CD4-positive, alpha-beta T cell (primary cell): ENCODE results near the gene ZNF697. TPM values are rescaled to one million over a fixed set of nuclear protein-coding genes. Genes with fewer than 3 reads are reported as not detected.

ENCODE experiments used
- ATAC-seq: fragments of 200-7000 bp; cut with Tn5 transposase; one replicate; pipeline ENCODE4 v1.10.0; 2022; ENCODE audit warnings: mild to moderate bottlenecking; ENCODE audit not compliant: poor library complexity
- CTCF ChIA-PET: fragments of 350-600 bp; sonication (Branson Sonifier 250); formaldehyde crosslinking; loops from one replicate; lab custom pipeline; 2021; ENCODE audit warnings: antibody characterized with exemption, inconsistent platforms; lab: Charles Lee
- POLR2A ChIA-PET: fragments of 350-600 bp; sonication (Branson Sonifier 250); formaldehyde crosslinking; loops from one replicate; lab custom pipeline; 2021; ENCODE audit warnings: antibody characterized with exemption, inconsistent platforms; lab: Charles Lee
- DNase-seq, 14 experiments: peaks; one replicate each; pipeline ENCODE4 v3.0.0-alpha.2; 2013 to 2020; ENCODE audit warnings: mixed read lengths in 2 of 14
- H3K27ac ChIP-seq, 2 donors: one replicate each; pipeline versions ENCODE4 v1.5.1 to v1.7.0; 2013; ENCODE audit warnings: low read length in 2 of 2, low read depth in 1 of 2, mild to moderate bottlenecking in 1 of 2
- H3K27me3 ChIP-seq, 2 experiments: 1 replicate in 1 of 2; 2 replicates in 1 of 2; pipeline versions ENCODE4 v1.6.1 to v1.7.0; 2013; ENCODE audit warnings: low read length in 2 of 2, control low read depth in 1 of 2, mild to moderate bottlenecking in 1 of 2, moderate library complexity in 1 of 2; ENCODE audit not compliant: insufficient read depth in 2 of 2, control insufficient read depth in 1 of 2
- H3K36me3 ChIP-seq: one replicate; pipeline ENCODE4 v1.6.1; 2013; ENCODE audit warnings: low read length, control low read depth; ENCODE audit not compliant: insufficient read depth
- H3K4me1 ChIP-seq: one replicate; pipeline ENCODE4 v1.6.1; 2013; ENCODE audit warnings: low read length, control low read depth; ENCODE audit not compliant: insufficient read depth
- H3K4me3 ChIP-seq: one replicate; pipeline ENCODE4 v1.5.1; 2013; ENCODE audit warnings: mild to moderate bottlenecking, low read length, moderate library complexity
- H3K9me3 ChIP-seq, 2 experiments: 1 replicate in 1 of 2; 2 replicates in 1 of 2; pipeline versions ENCODE4 v1.6.1 to v1.7.0; 2013; ENCODE audit warnings: low read length in 2 of 2, mild to moderate bottlenecking in 2 of 2, control low read depth in 1 of 2, moderate library complexity in 1 of 2; ENCODE audit not compliant: control insufficient read depth in 1 of 2, insufficient read depth in 1 of 2
- H3K27ac Mint-ChIP-seq: one replicate; pipeline ENCODE4 v1.8.0; 2020; ENCODE audit warnings: mixed read lengths
- H3K27me3 Mint-ChIP-seq: one replicate; pipeline ENCODE4 v1.8.0; 2021; ENCODE audit warnings: mixed read lengths
- H3K36me3 Mint-ChIP-seq: one replicate; pipeline ENCODE4 v1.8.0; 2021; ENCODE audit warnings: low read depth, mixed read lengths
- H3K4me1 Mint-ChIP-seq: one replicate; pipeline ENCODE4 v1.8.0; 2021; ENCODE audit warnings: low read depth, mixed read lengths
- H3K4me3 Mint-ChIP-seq: one replicate; pipeline ENCODE4 v1.8.0; 2020; ENCODE audit warnings: mild to moderate bottlenecking, mixed read lengths
- H3K9me3 Mint-ChIP-seq: one replicate; pipeline ENCODE4 v1.8.0; 2020; ENCODE audit warnings: mixed read lengths
- CTCF ChIP-seq: fragments of 200-600 bp; IDR thresholded peaks from one replicate; pipeline ENCODE4 v1.8.0; 2022; ENCODE audit warnings: antibody characterized with exemption, mild to moderate bottlenecking
- intact Hi-C, 2 experiments: fragments of 100-400 bp; cut with DNase I in 1 of 2; cut with micrococcal nuclease in 1 of 2; formaldehyde crosslinking; loops; one replicate each; pipeline versions ENCODE4 v1.15.1 to v1.9.0; 2023 to 2025; cut with DNase I, micrococcal nuclease
- total RNA-seq, 174 experiments: library from RNA in 2 of 174; stranded (reverse) in 2 of 174; gene quantifications; one replicate each; pipeline ENCODE4 v1.2.3 and lab custom pipeline; 2021 to 2026

The ZNF697 gene
- total RNA-seq, 2 experiments from 2014 or later = 0.05 to 0.06 TPM

DNA sequence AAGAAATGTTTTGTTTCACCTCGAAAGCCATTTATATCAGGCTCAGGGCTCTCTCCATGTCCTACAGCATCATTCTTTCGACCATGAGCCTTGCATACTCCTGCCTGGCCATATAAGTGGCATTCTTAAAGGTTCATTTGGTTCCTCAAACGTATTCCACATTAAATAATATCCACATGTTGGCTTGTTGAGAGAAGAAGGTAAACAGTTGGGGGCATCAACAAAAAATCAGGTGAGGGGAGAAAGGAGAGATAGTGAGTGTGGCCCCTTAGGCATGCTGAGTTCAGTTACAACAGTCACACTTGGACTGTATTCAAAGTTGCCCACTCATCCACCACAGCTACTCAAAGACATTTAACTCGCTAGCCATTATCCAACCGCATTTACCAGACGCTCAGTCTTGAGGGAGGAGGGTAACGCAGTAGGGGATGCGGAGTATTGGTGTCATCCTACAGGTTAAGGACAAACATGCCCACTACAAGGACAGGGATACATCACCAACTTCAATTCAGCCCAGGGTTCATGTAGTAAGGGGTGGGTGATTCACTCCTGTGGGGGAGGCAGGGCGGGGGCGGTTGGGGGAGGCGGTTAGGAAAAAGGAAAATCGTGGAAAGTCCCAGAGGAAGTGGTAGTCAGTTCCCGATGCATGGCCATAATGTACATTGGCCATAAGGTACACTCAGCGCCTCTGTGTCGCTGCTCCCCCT, 1.4 kb downstream of the ZNF697 start:
- H3K27ac ChIP-seq = no peak overlapping the region
- DNase-seq (peak in 2 of 14 experiments; percentile 25 to 39), ATAC-seq (no peak)
- ChIA-PET POLR2A (no interaction called here), CTCF (no interaction called here)
- peaks cover 27 to 61% of the 10 kb centered on the region in 2 experiments for H3K27me3 ChIP-seq
- H3K4me3 ChIP-seq = no peak overlapping the region
- Mint-ChIP-seq H3K27me3 (peaks cover 88% of the 10 kb centered on the region), H3K4me1 (peaks cover 5% of the 10 kb centered on the region), H3K4me3 (peak overlapping the region; percentile 43), H3K9me3 (no peaks in the 10 kb centered on the region), H3K36me3 (no peaks in the 10 kb centered on the region), H3K27ac (no peak overlapping the region)
- H3K9me3 ChIP-seq = peaks cover 0 to 8% of the 10 kb centered on the region in 2 experiments
- intact Hi-C loops = no loop called here
- H3K36me3 ChIP-seq = no peaks in the 10 kb centered on the region
- TF ChIP-seq CTCF = no peak
- peaks cover 6% of the 10 kb centered on the region for H3K4me1 ChIP-seq

DNA sequence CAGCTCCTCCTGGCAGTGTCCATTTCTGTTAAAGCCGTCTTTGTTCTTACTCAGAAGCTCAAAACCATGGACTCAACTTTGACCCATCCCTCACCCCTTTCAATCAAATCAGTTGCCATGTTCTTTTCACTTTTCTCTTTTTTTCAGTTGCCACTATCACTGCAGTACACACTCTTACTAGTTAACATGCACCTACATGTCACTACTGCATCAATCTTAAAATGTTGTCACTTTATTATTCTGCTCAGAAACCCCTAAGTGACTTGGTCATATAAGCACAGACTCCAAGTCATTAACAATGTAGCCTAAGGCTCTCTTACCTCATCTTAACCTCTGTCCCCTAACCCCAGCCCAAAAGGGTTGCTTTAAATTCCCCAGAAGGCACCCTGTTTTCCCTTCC, 9.0 kb downstream of the ZNF697 start:
- no peak for DNase-seq
- no peaks in the 10 kb centered on the region for H3K4me1 Mint-ChIP-seq
- no peak overlapping the region for H3K4me3 ChIP-seq
- H3K27ac Mint-ChIP-seq = no peak overlapping the region
- peaks cover 47% of the 10 kb centered on the region for H3K27me3 Mint-ChIP-seq
- ATAC-seq = no peak
- H3K27ac ChIP-seq = no peak overlapping the region
- H3K9me3 Mint-ChIP-seq = no peaks in the 10 kb centered on the region
- H3K27me3 ChIP-seq = peaks cover 2 to 12% of the 10 kb centered on the region in 2 experiments
- no peaks in the 10 kb centered on the region for H3K36me3 ChIP-seq
- H3K36me3 Mint-ChIP-seq = no peaks in the 10 kb centered on the region
- POLR2A ChIA-PET = no interaction called here
- TF ChIP-seq CTCF = no peak
- no peaks in the 10 kb centered on the region for H3K4me1 ChIP-seq
- CTCF ChIA-PET = no interaction called here
- intact Hi-C loops = no loop called here
- no peaks in the 10 kb centered on the region for H3K9me3 ChIP-seq
- no peak overlapping the region for H3K4me3 Mint-ChIP-seq

DNA sequence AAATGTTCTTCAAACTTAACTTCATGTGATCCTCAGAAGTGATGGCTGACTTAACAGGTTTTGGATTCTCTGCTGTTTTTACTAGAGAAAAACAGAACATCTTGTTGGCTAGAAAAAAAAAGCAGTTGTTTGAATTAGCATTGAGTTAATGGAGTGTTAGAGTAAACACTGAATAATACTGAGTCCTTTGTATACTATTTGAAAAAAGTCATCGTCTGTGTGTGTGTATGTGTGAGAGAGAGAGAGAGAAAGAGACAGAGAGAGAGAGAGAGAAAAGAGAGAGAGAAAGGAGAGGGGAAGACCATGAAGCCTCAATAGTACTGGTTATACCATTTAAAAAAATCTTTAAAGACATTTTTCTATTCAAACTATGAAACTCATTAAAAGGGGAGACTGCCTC, 10.4 kb downstream of the ZNF697 start:
- DNase-seq (no peak), ATAC-seq (no peak)
- ChIA-PET POLR2A (no interaction called here), CTCF (no interaction called here)
- intact Hi-C loops = no loop called here
- H3K36me3 ChIP-seq = no peaks in the 10 kb centered on the region
- no peak overlapping the region for H3K27ac Mint-ChIP-seq
- no peaks in the 10 kb centered on the region for H3K36me3 Mint-ChIP-seq
- no peak for TF ChIP-seq CTCF
- peaks cover 6 to 13% of the 10 kb centered on the region in 2 experiments for H3K27me3 ChIP-seq
- H3K4me1 Mint-ChIP-seq = no peaks in the 10 kb centered on the region
- H3K4me1 ChIP-seq = no peaks in the 10 kb centered on the region
- H3K27me3 Mint-ChIP-seq = peaks cover 46% of the 10 kb centered on the region
- no peaks in the 10 kb centered on the region for H3K9me3 Mint-ChIP-seq
- no peaks in the 10 kb centered on the region for H3K9me3 ChIP-seq
- no peak overlapping the region for H3K27ac ChIP-seq
- no peak overlapping the region for H3K4me3 Mint-ChIP-seq
- H3K4me3 ChIP-seq = no peak overlapping the region
